Thoracic aorta (tissue), 2 donors: Measurements from ENCODE around the gene ZNF280C. TPM values are rescaled to one million over a fixed set of nuclear protein-coding genes. Genes with fewer than 3 reads are reported as not detected.

Source experiments
- ATAC-seq: fragments of 150-250 bp; one replicate; pipeline ENCODE4 v1.8.0; 2017; ENCODE audit warnings: low read depth; ENCODE audit not compliant: insufficient number of reproducible peaks, low FRiP score
- DNase-seq: peaks from one replicate; pipeline ENCODE4 v3.0.0-alpha.2; 2020; ENCODE audit warnings: low spot score
- H3K27ac ChIP-seq, 2 donors: fragments of 200-600 bp; sonication (generic); 1 replicate in 1 of 2; 2 replicates in 1 of 2; pipeline ENCODE4 v1.5.1; 2016; ENCODE audit warnings: mild to moderate bottlenecking in 2 of 2, moderate library complexity in 2 of 2
- H3K27me3 ChIP-seq: fragments of 200-600 bp; sonication (generic); replicated peaks from 2 replicates; pipeline ENCODE4 v1.6.0; 2016; ENCODE audit warnings: mild to moderate bottlenecking; ENCODE audit not compliant: insufficient read depth
- H3K36me3 ChIP-seq: fragments of 200-600 bp; sonication (generic); one replicate; pipeline ENCODE4 v1.5.1; 2016
- H3K4me1 ChIP-seq, 2 donors: fragments of 200-600 bp; sonication (generic); 1 replicate in 1 of 2; 2 replicates in 1 of 2; pipeline versions ENCODE4 v1.5.1 to v1.6.0; 2016; ENCODE audit warnings: low read depth in 2 of 2, mild to moderate bottlenecking in 1 of 2; ENCODE audit not compliant: control insufficient read depth in 1 of 2
- H3K4me3 ChIP-seq: fragments of 200-600 bp; sonication (generic); 2 replicates; pipeline ENCODE4 v1.5.1; 2016; ENCODE audit warnings: mild to moderate bottlenecking
- H3K9me3 ChIP-seq: fragments of 200-600 bp; sonication (generic); 2 replicates; pipeline ENCODE4 v1.5.1; 2016
- total RNA-seq, 2 donors: library from RNA; depleted of rRNA; stranded (reverse); fragments of >200 nt; gene quantifications; one replicate each; pipeline versions ENCODE4 v1.1.0 to v1.2.3, GENCODE V29; 2016
- TF ChIP-seq, protein P1 (sequence below): fragments of 200-600 bp; sonication (generic); IDR thresholded peaks from one replicate; pipeline ENCODE4 v1.5.1; 2019; ENCODE audit warnings: antibody characterized with exemption

The ZNF280C gene
- total RNA-seq, 2 donors from 2014 or later: 2.7 to 4.0 TPM

DNA sequence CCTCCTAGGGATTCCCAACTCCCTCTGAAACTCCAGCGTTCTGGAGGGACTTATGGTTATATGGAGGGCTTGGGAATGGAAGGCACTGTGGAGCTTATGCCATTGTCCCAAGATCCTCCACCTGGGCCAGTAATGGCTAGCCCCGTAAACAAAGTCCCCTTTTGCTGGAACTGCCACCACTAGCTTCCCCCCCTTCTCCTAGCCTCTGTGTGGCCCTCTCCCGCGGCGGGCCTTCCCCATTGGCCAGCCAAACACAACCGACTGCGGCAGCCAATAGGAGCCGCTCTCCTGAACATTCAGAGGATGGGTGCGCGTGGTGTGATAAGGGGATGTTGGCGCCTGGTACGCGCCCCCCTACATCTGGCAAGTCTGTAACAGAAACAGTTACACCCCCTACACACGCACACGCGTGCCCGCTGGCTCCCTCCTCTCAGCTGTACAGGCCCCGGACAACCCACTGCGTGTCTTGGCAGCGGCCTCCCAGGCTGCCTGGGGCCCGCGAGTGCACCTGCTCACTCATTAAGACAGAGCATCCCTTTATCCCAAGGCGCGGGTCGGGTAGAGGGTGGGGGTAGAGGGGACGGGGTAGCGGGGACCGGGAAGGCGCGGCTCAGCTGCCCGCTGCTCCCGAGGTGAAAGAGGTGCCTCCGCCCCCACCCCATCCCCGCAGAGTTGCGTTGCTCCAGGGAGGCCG, 97.8 kb downstream of the ZNF280C start:
- Histone ChIP-seq H3K4me3 (peak overlapping the region; percentile 74), H3K9me3 (no peaks in the 10 kb centered on the region), H3K36me3 (no peaks in the 10 kb centered on the region), H3K4me1 (peaks cover 6 to 28% of the 10 kb centered on the region in 2 donors), H3K27ac (no peak overlapping the region), H3K27me3 (no peaks in the 10 kb centered on the region)
- ATAC-seq (no peak), DNase-seq (no peak)
- TF ChIP-seq, protein P1, sequence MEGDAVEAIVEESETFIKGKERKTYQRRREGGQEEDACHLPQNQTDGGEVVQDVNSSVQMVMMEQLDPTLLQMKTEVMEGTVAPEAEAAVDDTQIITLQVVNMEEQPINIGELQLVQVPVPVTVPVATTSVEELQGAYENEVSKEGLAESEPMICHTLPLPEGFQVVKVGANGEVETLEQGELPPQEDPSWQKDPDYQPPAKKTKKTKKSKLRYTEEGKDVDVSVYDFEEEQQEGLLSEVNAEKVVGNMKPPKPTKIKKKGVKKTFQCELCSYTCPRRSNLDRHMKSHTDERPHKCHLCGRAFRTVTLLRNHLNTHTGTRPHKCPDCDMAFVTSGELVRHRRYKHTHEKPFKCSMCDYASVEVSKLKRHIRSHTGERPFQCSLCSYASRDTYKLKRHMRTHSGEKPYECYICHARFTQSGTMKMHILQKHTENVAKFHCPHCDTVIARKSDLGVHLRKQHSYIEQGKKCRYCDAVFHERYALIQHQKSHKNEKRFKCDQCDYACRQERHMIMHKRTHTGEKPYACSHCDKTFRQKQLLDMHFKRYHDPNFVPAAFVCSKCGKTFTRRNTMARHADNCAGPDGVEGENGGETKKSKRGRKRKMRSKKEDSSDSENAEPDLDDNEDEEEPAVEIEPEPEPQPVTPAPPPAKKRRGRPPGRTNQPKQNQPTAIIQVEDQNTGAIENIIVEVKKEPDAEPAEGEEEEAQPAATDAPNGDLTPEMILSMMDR: no peak

DNA sequence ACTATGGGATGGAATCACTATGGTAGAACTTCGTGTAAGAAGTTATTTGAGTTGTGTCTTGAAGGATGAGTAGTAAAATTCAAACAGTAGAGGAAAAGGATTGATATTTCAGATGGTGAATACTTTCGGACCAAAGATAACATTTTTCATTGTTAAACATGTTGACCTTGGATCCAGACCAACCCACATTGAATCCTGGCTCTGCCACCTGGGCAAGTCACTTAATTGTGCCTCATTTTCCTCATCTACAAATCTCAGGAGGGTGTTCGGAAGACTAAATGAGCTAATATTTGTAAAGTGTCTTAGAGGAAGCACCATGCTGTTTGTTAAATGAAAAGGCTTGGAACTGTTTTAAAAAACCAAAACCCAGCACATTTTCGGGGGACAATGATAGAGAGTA, 101.7 kb downstream of the ZNF280C start:
- no peak overlapping the region for H3K27ac ChIP-seq
- peaks cover 0 to 16% of the 10 kb centered on the region in 2 donors for H3K4me1 ChIP-seq
- no peaks in the 10 kb centered on the region for H3K36me3 ChIP-seq
- no peaks in the 10 kb centered on the region for H3K27me3 ChIP-seq
- TF ChIP-seq, protein P1: no peak
- peak overlapping the region; percentile 82 for H3K4me3 ChIP-seq
- ATAC-seq: no peak
- no peaks in the 10 kb centered on the region for H3K9me3 ChIP-seq
- no peak for DNase-seq

DNA sequence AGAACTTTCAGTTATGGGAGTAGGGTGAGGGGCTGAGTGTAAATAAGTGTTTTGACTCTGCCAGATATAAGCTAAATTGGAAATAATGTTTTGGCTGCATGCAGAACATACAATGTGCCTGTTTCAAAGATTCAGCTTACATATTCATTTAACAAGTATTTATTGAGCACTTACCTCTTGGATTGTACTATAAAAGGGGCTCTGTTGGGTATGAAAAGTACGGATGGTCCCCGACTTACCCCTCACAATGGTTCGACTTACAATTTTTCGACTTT, 102.3 kb downstream of the ZNF280C start:
- ATAC-seq (no peak), DNase-seq (no peak)

DNA sequence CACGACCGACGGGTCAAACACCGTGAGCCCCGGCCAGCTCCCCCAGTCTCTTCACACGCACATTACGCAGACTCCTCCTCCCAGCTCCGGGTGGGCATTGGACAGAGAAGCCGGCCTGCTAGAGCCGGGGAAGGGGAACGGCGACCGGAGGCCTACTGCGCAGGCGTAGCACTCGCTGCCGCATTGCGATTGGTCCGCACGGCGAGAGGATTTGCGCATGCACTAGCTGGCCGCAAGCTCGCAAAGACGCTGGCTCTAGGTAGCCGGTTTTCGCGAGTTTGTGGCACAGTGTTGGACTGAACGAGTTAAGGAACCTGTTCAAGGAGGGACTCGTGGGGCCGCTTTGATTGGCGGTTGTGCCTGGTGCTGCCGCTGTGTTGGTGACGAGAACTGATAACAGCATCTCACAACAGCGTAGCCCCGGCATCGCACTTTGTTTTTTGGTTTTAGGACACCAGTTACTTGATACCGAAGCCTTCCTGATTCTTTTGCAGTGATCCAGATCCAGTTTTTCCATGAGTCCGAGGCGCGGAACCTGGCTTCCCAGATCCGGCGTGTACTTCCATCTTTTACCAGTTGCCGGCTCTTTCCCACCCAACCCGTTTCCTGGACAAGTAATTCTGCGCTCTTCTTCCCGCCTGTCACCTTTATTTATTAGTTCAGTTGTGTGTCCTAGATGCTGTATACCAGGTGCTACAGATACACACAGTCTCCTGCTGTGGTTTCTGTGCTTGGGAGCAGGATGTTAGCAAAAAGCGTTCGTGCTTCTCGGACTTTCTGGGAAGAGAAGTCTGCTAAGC, 102.8 kb downstream of the ZNF280C start, which contains the start of gene AIFM1:
Gene AIFM1 (minus strand): TSS at position 139 of the 800 bp plus-strand sequence. CDS start 185 bp downstream, outside the sequence.
- peak; percentile 62 for DNase-seq
- no peaks in the 10 kb centered on the region for H3K36me3 ChIP-seq
- TF ChIP-seq, protein P1: peak; percentile 21
- peak within 1 kb of the TSS; percentile 82 for H3K4me3 ChIP-seq
- H3K9me3 ChIP-seq: no peaks in the 10 kb centered on the region
- H3K4me1 ChIP-seq: peaks cover 0 to 16% of the 10 kb centered on the region in 2 donors
- H3K27me3 ChIP-seq: no peaks in the 10 kb centered on the region
- peak within 1 kb of the TSS; percentile 87 to 90 for H3K27ac ChIP-seq
- ATAC-seq: peak; percentile 92

More for the DNA sequence above, 102.3 kb downstream of the ZNF280C start:
- Histone ChIP-seq H3K36me3 (no peaks in the 10 kb centered on the region), H3K4me1 (peaks cover 0 to 16% of the 10 kb centered on the region in 2 donors), H3K4me3 (peak overlapping the region; percentile 82), H3K27ac (peak overlapping the region; percentile 87 to 90), H3K9me3 (no peaks in the 10 kb centered on the region), H3K27me3 (no peaks in the 10 kb centered on the region)
- TF ChIP-seq, protein P1: no peak

DNA sequence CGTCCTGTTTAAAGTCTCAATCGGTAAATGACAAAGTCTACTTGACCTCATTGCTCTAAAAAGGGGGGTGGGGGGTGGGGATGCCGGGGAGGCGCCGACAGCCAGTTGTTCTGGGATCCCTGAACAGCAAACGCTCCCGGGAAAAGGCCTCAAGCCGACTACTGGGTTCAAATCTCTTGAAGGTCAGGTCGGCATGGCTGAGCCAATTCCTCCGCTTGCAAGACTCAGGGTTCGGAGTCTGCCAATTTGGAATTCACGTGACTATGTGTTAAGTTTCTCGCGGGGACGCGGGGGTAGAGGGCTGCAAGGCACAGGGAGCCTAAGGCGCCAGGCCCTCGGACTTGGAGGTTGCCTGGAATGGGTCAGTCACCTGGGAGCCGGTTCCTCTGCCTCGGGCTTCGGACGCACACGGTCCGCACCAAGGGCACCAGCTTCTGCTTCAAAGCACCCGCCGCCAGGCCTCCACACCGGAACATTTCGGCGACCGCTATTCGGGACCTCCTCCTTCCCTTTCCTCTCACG, 103.5 kb downstream of the ZNF280C start:
- Histone ChIP-seq H3K4me1 (peaks cover 0 to 16% of the 10 kb centered on the region in 2 donors), H3K36me3 (no peaks in the 10 kb centered on the region), H3K27ac (peak overlapping the region; percentile 87 to 90), H3K4me3 (peak overlapping the region; percentile 82), H3K27me3 (no peaks in the 10 kb centered on the region), H3K9me3 (no peaks in the 10 kb centered on the region)
- no peak for ATAC-seq
- DNase-seq: no peak
- TF ChIP-seq, protein P1: no peak
